Right atrium auricular region (tissue), 2 donors: ENCODE data around the gene STK16. TPM values are rescaled to one million over a fixed set of nuclear protein-coding genes. Genes with fewer than 3 reads are reported as not detected.

Source experiments
- DNase-seq: peaks from one replicate; pipeline ENCODE4 v3.0.0-alpha.2; 2019; ENCODE audit warnings: low spot score
- H3K27ac ChIP-seq, 2 donors: fragments of 200-600 bp; sonication (generic); 1 replicate in 1 of 2; 2 replicates in 1 of 2; pipeline ENCODE4 v1.5.1; 2016 to 2019
- H3K27me3 ChIP-seq, 2 donors: fragments of 200-600 bp; sonication (generic); one replicate each; pipeline versions ENCODE4 v1.5.1 to v1.6.0; 2017 to 2019
- H3K36me3 ChIP-seq: fragments of 200-600 bp; sonication (generic); one replicate; pipeline ENCODE4 v1.5.1; 2016
- H3K4me1 ChIP-seq, 2 donors: fragments of 200-600 bp; sonication (generic); one replicate each; pipeline versions ENCODE4 v1.5.1 to v1.6.0; 2017 to 2019
- H3K4me3 ChIP-seq, 2 donors: fragments of 200-600 bp; sonication (generic); 1 replicate in 1 of 2; 2 replicates in 1 of 2; pipeline ENCODE4 v1.5.1; 2017 to 2019; ENCODE audit warnings: mild to moderate bottlenecking in 1 of 2, moderate library complexity in 1 of 2
- H3K9me3 ChIP-seq, 2 donors: fragments of 200-600 bp; sonication (generic); one replicate each; pipeline ENCODE4 v1.5.1; 2019
- CTCF ChIP-seq, 2 donors: fragments of 200-600 bp; sonication (generic); IDR thresholded peaks; one replicate each; pipeline ENCODE4 v1.5.1; 2019; ENCODE audit warnings: antibody characterized with exemption in 2 of 2
- total RNA-seq, 2 donors: library from RNA; depleted of rRNA; stranded (reverse); fragments of >200 nt; gene quantifications; one replicate each; pipeline ENCODE4 v1.1.0, GENCODE V29; 2016

STK16 gene
- total RNA-seq, 2 donors from 2014 or later: 7.0 to 9.0 TPM

- Histone ChIP-seq H3K27ac (no peak overlapping the region), H3K4me1 (peaks cover 0 to 30% of the 10 kb centered on the region in 2 donors), H3K36me3 (peaks cover 68% of the 10 kb centered on the region), H3K27me3 (no peaks in the 10 kb centered on the region), H3K9me3 (no peaks in the 10 kb centered on the region), H3K4me3 (no peak overlapping the region)
- no peak for DNase-seq
- TF ChIP-seq CTCF (IDR thresholded peaks at IDR 0.05): no peak
Observed at GRCh38 chr2:219223831-219224610, 21.3 kb upstream of the STK16 start.

GRCh38 chr2:219225350-219225749, 19.9 kb upstream of the STK16 start:
- no peak for TF ChIP-seq CTCF (IDR thresholded peaks at IDR 0.05)
- no peak for DNase-seq
- Histone ChIP-seq H3K4me3 (no peak overlapping the region), H3K36me3 (peaks cover 59% of the 10 kb centered on the region), H3K27ac (no peak overlapping the region), H3K27me3 (no peaks in the 10 kb centered on the region), H3K4me1 (peaks cover 0 to 24% of the 10 kb centered on the region in 2 donors), H3K9me3 (no peaks in the 10 kb centered on the region)

GRCh38 chr2:219228041-219228910, 17.0 kb upstream of the STK16 start:
- Histone ChIP-seq H3K36me3 (peaks cover 45% of the 10 kb centered on the region), H3K4me1 (peaks cover 0 to 35% of the 10 kb centered on the region in 2 donors), H3K27ac (peak overlapping the region; percentile 95 to 97)

GRCh38 chr2:219228911-219229304, 16.4 kb upstream of the STK16 start:
- Histone ChIP-seq H3K4me1 (peaks cover 0 to 35% of the 10 kb centered on the region in 2 donors), H3K9me3 (no peaks in the 10 kb centered on the region), H3K4me3 (peak overlapping the region; percentile 77 to 86), H3K27ac (peak overlapping the region; percentile 95 to 97), H3K36me3 (peaks cover 45% of the 10 kb centered on the region), H3K27me3 (no peaks in the 10 kb centered on the region)
- no peak for DNase-seq
- TF ChIP-seq CTCF (IDR thresholded peaks at IDR 0.05): no peak

More at GRCh38 chr2:219228041-219228910, 17.0 kb upstream of the STK16 start:
- DNase-seq: no peak
- no peak for TF ChIP-seq CTCF (IDR thresholded peaks at IDR 0.05)
- H3K4me3 ChIP-seq: peak overlapping the region; percentile 77 to 86
- no peaks in the 10 kb centered on the region for H3K9me3 ChIP-seq
- H3K27me3 ChIP-seq: no peaks in the 10 kb centered on the region

GRCh38 chr2:219229305-219230058, 15.8 kb upstream of the STK16 start, which contains the start of the genes ANKZF1 and ATG9A:
ANKZF1 (plus strand) TSS chr2:219229806; CDS start chr2:219230258, 452 bp downstream.
ATG9A (minus strand) TSS chr2:219229636; CDS start chr2:219228024, 1,612 bp downstream.
- H3K36me3 ChIP-seq: peaks cover 45% of the 10 kb centered on the region
- no peak for TF ChIP-seq CTCF (IDR thresholded peaks at IDR 0.05)
- peak within 1 kb of the TSS; percentile 95 to 97 for H3K27ac ChIP-seq
- no peaks in the 10 kb centered on the region for H3K27me3 ChIP-seq
- no peaks in the 10 kb centered on the region for H3K9me3 ChIP-seq
- DNase-seq: peak; percentile 99
- peaks cover 0 to 35% of the 10 kb centered on the region in 2 donors for H3K4me1 ChIP-seq
- H3K4me3 ChIP-seq: peak within 1 kb of the TSS; percentile 77 to 86
